Measurements from ENCODE around the gene SLC10A1. TPM values are rescaled to one million over a fixed set of nuclear protein-coding genes. Genes with fewer than 3 reads are reported as not detected.
A peak's percentile ranks its signal among the peaks of the same experiment; 100 is the strongest.
"Not testable (repeated sequence)": the region's sequence is repeated elsewhere in the genome, so short reads cannot be mapped to it uniquely, and the experiment has no call there.

SLC10A1 gene
- total RNA-seq: 0.86 TPM

GRCh38 chr14:69796797-69797500 is at the start of gene SLC10A1:
Gene SLC10A1 (minus strand): TSS chr14:69797241. CDS start chr14:69797155, 86 bp downstream.
- peak; percentile 33 for DNase-seq (ENCODE audit: low spot score)

DNA sequence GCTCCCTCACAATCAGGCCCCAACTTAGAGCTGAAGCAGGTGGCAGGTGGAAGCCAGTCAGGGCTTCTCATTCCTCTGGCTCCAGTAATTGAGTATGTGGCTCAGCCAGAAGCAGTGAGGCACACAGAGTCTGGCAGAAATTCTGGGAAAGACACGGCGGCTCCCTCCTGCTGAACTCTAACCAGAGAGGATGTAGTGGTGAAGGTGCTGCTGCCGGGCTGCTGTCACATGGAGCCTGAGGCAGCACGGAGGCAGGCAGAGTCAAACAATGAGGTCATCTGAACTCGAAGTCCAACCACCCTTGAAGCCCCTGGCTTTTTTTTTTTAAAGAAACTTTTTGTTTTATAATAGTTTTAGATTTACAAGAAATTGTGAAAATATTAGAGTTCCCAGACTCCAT is 48.7 kb upstream of the SLC10A1 start:
- DNase-seq (ENCODE audit: low spot score): peak; percentile 16

- no peak for DNase-seq (ENCODE audit: low spot score)
These were observed 48.1 kb upstream of the SLC10A1 start for GRCh38 chr14:69845050-69845581.

GRCh38 chr14:69844171-69844570 is 47.1 kb upstream of the SLC10A1 start:
- no peak for DNase-seq (ENCODE audit: low spot score)

DNA sequence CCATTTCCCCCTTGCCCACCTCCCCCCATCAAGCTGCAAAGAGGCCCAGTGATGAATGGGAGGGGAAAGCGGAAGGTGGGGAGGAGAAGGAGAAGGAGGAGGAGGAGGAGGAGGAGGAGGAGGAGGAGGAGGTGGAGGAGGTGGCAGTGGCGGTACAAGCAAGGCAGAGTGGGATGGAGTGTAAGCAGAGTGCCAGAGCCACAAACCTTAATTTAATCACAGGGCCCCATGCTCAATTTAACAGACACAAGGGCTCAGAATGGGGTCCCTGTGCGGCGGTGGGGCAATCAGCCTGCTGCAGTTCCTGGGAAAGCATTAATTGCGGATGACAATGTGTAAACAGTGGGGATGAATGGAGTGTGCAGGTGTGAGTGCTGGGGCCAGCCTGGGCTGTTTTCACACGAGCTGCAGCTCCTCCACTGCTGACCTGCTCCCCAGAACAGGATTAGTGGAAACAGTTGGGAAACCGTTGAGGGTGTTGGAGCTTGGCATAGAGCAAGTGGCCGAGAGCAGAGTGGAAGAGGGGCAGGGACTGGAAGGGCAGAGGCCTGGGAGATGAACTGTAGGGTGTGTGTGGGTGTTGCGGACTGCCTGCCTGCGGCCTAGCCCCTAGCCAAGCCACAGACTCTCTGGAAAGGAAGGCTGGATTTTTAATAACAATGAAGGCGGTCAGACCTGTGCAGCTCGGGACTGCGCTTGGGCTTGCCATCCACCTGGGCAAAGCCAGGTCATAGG is 45.8 kb upstream of the SLC10A1 start:
- DNase-seq (ENCODE audit: low spot score): no peak

GRCh38 chr14:69841656-69842055 is 44.6 kb upstream of the SLC10A1 start:
- DNase-seq (ENCODE audit: low spot score): no peak

- DNase-seq (ENCODE audit: low spot score): no peak
These were observed 42.6 kb upstream of the SLC10A1 start for GRCh38 chr14:69839661-69840060.

- no peak for DNase-seq (ENCODE audit: low spot score)
These were observed 41.9 kb upstream of the SLC10A1 start for GRCh38 chr14:69838881-69839416.

- DNase-seq (ENCODE audit: low spot score): no peak
These were observed 31.8 kb upstream of the SLC10A1 start for GRCh38 chr14:69828879-69829278.

- DNase-seq (ENCODE audit: low spot score): no peak
These were observed 31.3 kb upstream of the SLC10A1 start for GRCh38 chr14:69828354-69828753.

DNA sequence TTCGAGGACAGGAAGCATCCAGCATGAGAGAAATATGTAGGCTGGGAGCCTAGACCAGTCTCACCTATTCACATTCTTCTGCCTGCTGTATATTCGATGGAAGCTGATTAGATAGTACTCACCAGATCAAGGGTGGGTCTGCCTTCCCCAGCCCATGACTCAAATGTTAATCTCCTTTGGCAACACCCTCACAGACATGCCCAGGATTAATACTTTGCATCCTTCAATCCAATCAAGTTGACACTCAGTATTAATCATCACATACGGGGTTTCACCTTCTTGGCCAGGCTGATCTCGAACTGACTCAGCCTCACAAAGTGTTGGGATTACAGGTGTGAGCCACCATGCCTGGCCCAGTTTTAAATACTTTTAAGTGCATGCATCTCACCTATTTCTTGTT is 30.5 kb upstream of the SLC10A1 start:
- DNase-seq (ENCODE audit: low spot score): no peak

GRCh38 chr14:69822456-69822855 is 25.4 kb upstream of the SLC10A1 start:
- no peak for DNase-seq (ENCODE audit: low spot score)

GRCh38 chr14:69820991-69821390 is 23.9 kb upstream of the SLC10A1 start:
- no peak for DNase-seq (ENCODE audit: low spot score)

- no peak for DNase-seq (ENCODE audit: low spot score)
These were observed 22.6 kb upstream of the SLC10A1 start for GRCh38 chr14:69819607-69820006.

DNA sequence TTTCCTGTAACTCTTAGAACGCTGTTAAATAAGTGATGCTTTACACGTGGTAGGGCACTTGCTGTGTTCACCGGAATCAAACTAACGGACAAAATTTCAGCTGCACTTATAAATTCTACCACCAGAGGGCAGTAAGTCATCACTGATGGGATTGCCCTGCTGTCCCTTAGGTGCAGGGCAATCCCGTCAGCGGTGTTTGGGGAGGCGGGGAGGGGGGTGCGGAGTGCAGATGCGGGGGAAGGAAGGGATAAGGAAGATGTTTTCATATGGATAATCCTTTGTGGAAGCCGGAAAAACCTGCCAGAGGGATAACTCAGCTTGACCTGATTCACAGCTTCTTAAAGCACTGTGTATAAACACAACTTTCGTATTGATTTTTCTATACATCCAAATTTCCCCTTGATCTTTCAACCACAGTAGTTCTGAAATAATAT is 21.7 kb upstream of the SLC10A1 start:
- peak; percentile 67 for DNase-seq (ENCODE audit: low spot score)

GRCh38 chr14:69816216-69816615 is 19.2 kb upstream of the SLC10A1 start:
- no peak for DNase-seq (ENCODE audit: low spot score)

- peak; percentile 6 for DNase-seq (ENCODE audit: low spot score)
These were observed 18.5 kb upstream of the SLC10A1 start for GRCh38 chr14:69815556-69815955.

- peak; percentile 2 for DNase-seq (ENCODE audit: low spot score)
These were observed 17.4 kb upstream of the SLC10A1 start for GRCh38 chr14:69814397-69814796.

DNA sequence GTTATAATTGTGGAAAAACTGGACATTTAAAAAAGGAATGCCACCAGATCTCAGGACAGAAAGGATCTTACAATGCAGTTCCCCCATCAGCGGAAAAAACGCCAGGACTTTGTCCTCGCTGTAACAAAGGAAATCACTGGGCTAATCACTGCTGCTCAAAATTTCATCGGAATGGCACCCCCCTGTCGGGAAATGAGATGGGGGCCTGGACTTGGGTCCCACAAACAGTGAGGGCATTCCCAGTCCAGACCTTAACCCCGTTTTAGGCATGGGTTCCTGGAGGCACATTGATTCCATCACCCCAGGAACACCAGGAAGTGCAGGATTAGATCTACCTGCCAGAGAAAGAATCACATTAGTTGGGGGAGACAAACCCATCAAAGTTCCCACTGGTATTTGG is 16.3 kb upstream of the SLC10A1 start:
- not testable (repeated sequence) for DNase-seq (ENCODE audit: low spot score)

- DNase-seq (ENCODE audit: low spot score): no peak
These were observed 15.7 kb upstream of the SLC10A1 start for GRCh38 chr14:69812711-69813110.

- DNase-seq (ENCODE audit: low spot score): no peak
These were observed 14.8 kb upstream of the SLC10A1 start for GRCh38 chr14:69811868-69812252.

DNA sequence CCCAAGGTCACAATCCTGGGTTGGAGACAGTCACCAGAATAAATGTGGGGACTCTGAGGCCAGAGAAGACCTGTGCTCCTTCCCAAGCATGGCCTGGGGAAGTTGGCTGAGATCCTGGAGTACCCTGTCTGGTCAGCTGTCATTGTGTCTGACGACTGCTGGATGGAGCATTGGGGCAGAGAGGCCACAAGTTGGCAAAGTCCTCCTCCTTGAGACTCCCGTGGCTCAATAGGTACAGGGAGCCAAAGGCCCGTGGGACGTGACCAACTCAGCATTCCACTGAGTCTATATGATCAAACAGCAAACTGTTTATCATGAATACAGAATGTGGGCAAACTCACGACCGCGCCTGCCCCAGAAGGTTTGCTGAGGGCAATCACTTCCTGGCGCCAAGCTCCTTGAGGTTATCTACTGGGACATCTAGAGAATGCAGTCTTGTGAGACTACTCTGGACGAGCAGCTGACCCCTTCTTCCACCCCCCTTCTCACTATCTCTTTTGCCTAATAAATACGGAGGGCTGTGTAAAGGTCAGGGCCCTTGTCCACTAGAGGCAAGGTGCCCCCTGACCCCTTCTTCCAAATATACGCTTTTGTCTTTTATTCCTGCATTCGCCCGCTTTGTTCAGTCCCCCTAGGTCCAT is 14.3 kb upstream of the SLC10A1 start:
- DNase-seq (ENCODE audit: low spot score): no peak

Data from mucosa of gallbladder (tissue), 1 donor.